PFSK-1 (cell line): Measurements from ENCODE around the gene CHRNB1.

Experiments
- FOXP2 ChIP-seq: optimal IDR thresholded peaks from 2 replicates; pipeline ENCODE3; 2011; ENCODE audit warnings: borderline replicate concordance, control low read depth, inconsistent platforms; ENCODE audit not compliant: insufficient read depth; ENCODE audit errors: extremely low read length, extremely low read depth
- POLR2AphosphoS5 ChIP-seq: IDR thresholded peaks from 2 replicates; pipeline ENCODE4 v1.6.1; 2012; ENCODE audit warnings: low read depth, mild to moderate bottlenecking, control low read depth, low read length, moderate library complexity
- REST ChIP-seq, 2 experiments: IDR thresholded peaks; 2 replicates each; pipeline versions ENCODE4 v1.6.1 to v1.8.0; 2011 to 2012; ENCODE audit warnings: low read depth in 2 of 2, low read length in 2 of 2, control low read depth in 1 of 2, inconsistent platforms in 1 of 2, mild to moderate bottlenecking in 1 of 2, moderate library complexity in 1 of 2; ENCODE audit not compliant: insufficient read depth in 1 of 2
- SIN3A ChIP-seq: IDR thresholded peaks from 2 replicates; pipeline ENCODE4 v1.6.1; 2012; ENCODE audit warnings: mild to moderate bottlenecking, low read length, moderate library complexity, borderline replicate concordance; ENCODE audit not compliant: insufficient read depth
- TAF1 ChIP-seq: IDR thresholded peaks from 2 replicates; pipeline ENCODE4 v1.6.1; 2012; ENCODE audit warnings: low read length, control low read depth, borderline replicate concordance; ENCODE audit not compliant: insufficient read depth

Gene CHRNB1

GRCh38 chr17:7443499-7444485 is 1.1 kb upstream of the CHRNB1 start:
- TF ChIP-seq TAF1 (no peak), FOXP2 (no peak), SIN3A (no peak), REST (IDR thresholded peaks at IDR 0.05; ENCODE audit: insufficient read depth in 1 of 2, low read depth in 2 of 2, low read length in 2 of 2) (no peak), POLR2AphosphoS5 (no peak)

- no peak for TF ChIP-seq FOXP2
- no peak for TF ChIP-seq POLR2AphosphoS5
- no peak for TF ChIP-seq TAF1
- TF ChIP-seq SIN3A, result no peak
- TF ChIP-seq REST (IDR thresholded peaks at IDR 0.05; ENCODE audit: insufficient read depth in 1 of 2, low read depth in 2 of 2, low read length in 2 of 2), result no peak
These were observed 733 bp downstream of the CHRNB1 start for GRCh38 chr17:7445619-7445968.

DNA sequence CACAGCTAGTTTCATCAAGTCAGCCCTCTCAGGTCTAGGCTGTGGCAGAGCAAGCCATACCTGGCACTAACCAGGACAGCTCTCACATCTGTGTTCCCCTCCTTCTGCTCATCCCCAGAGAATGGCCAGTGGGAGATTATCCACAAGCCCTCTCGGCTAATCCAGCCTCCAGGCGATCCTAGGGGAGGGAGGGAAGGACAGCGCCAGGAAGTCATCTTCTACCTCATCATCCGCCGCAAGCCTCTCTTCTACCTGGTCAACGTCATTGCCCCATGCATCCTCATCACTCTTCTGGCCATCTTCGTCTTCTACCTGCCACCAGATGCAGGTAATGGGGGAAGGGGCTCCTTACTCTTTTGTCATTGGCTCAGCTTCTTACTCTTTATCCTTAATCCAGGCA is 3.6 kb downstream of the CHRNB1 start:
- TF ChIP-seq SIN3A, result no peak
- no peak for TF ChIP-seq TAF1
- TF ChIP-seq POLR2AphosphoS5, result no peak
- no peak for TF ChIP-seq REST (IDR thresholded peaks at IDR 0.05; ENCODE audit: insufficient read depth in 1 of 2, low read depth in 2 of 2, low read length in 2 of 2)

GRCh38 chr17:7459961-7460545 is 15.2 kb downstream of the CHRNB1 start:
- TF ChIP-seq REST (IDR thresholded peaks at IDR 0.05; ENCODE audit: insufficient read depth in 1 of 2, low read depth in 2 of 2, low read length in 2 of 2) (no peak), POLR2AphosphoS5 (no peak), TAF1 (no peak), FOXP2 (no peak), SIN3A (no peak)
